ENCODE data around the gene UCK2. TPM values are rescaled to one million over a fixed set of nuclear protein-coding genes. Genes with fewer than 3 reads are reported as not detected.

The UCK2 gene
- polyA plus RNA-seq, 3 donors, result 12.4 to 15.4 (median 12.8) TPM

DNA sequence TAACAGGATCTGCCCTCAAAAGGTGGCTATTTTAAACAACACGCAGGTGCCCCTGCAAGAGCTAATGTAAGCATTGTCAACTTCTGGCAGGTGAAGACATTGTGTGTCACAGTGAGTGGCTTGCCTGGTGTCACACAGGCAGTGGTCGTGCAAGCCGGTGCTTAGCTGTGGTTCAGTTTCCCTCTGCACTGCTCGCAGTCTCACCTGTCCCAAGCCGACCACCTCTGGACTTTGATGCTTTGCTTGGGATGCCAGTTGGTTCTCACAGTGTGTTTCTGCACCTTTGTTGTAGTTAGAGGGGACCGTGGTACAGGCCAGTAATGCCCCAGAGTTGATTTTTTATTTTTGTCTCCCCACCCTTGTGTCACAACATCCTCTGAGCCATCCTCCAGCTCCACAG lies 85.2 kb downstream of the UCK2 start:
- peaks cover 9% of the 10 kb centered on the region for H3K4me1 Mint-ChIP-seq
- Histone ChIP-seq H3K4me1 (ENCODE audit: control insufficient read depth in 1 of 2, insufficient read depth in 2 of 2, low read length in 2 of 2) (no peaks in the 10 kb centered on the region), H4K20me1 (ENCODE audit: insufficient read depth, low read length) (no peaks in the 10 kb centered on the region), H2AFZ (ENCODE audit: insufficient read depth, low read depth, low read length, poor library complexity, severe bottlenecking) (no peak overlapping the region), H3K9me3 (replicated peaks in 1 of 2; ENCODE audit: control insufficient read depth in 1 of 2, insufficient read depth in 1 of 2, low read length in 2 of 2) (no peaks in the 10 kb centered on the region), H3K9ac (ENCODE audit: insufficient read depth, low read length, poor library complexity, severe bottlenecking) (no peak overlapping the region), H3K4me3 (replicated peaks in 1 of 3; ENCODE audit: low read depth in 2 of 3, low read length in 3 of 3) (no peak overlapping the region), H3K79me2 (ENCODE audit: insufficient read depth, low read length) (no peaks in the 10 kb centered on the region), H3K27me3 (ENCODE audit: control insufficient read depth in 2 of 2, insufficient read depth in 2 of 2, low read length in 2 of 2) (no peaks in the 10 kb centered on the region), H3K27ac (ENCODE audit: low read depth in 1 of 2, low read length in 2 of 2) (no peak overlapping the region), H3K36me3 (replicated peaks in 1 of 2; ENCODE audit: control insufficient read depth in 1 of 2, insufficient read depth in 2 of 2, low read length in 2 of 2) (peaks cover 29 to 31% of the 10 kb centered on the region in 2 donors), H3K4me2 (replicated peaks; ENCODE audit: extremely low read depth, low read length, poor library complexity, severe bottlenecking) (no peak overlapping the region)
- WGBS (ENCODE audit: insufficient coverage), result 90% methylated on average over 3 of the region's 6 CpGs
- no peak for DNase-seq
- intact Hi-C loops (cut with micrococcal nuclease), result loop anchor here (5.0 to 10.0 kb wide), 5 partner anchors 148 to 520 kb away; partner anchors contain the start of gene TMCO1 (in 1 of the 2)
- H3K27ac Mint-ChIP-seq, result no peak overlapping the region
- H3K36me3 Mint-ChIP-seq, result peaks cover 32 to 36% of the 10 kb centered on the region in 2 donors
- no peak overlapping the region for H3K4me3 Mint-ChIP-seq
- no peaks in the 10 kb centered on the region for H3K27me3 Mint-ChIP-seq (ENCODE audit: low read depth in 3 of 3)
- no peak for TF ChIP-seq CTCF (IDR thresholded peaks at IDR 0.05)
- H3K9me3 Mint-ChIP-seq, result peaks cover 0 to 2% (median 0%) of the 10 kb centered on the region in 7 donors

DNA sequence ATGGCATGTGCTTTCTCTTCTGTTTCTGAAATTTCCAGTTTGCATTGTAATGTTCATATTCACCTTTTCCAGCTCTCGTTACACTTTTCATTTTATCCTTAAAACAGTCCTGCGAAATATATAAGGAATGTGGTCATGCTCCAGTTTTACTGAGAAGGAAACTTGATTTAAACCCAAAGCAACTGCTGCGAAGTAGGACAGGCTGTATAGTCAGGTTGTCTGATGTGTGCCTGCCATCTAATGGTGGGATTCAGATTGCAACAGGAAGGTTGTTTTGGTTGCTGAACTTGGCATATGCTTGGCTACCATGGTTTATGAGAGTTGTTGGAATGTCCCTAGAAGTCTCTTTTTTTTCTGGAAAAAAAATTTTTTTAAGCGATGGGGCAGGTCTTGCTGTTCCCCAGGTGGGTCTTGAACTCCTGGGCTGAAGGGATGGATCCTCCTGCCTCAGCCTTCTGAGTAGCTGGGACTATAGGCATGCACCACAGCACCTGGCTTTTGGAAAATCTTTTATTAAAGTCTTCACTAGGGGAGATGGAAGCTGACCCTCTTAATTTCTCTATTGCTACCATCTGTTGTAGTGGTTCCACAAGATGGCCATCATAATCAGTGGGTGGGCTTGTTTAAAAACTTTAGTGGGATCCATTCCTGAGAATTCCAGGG lies 86.9 kb downstream of the UCK2 start:
- Histone ChIP-seq H3K79me2 (ENCODE audit: insufficient read depth, low read length) (no peaks in the 10 kb centered on the region), H3K27ac (ENCODE audit: low read depth in 1 of 2, low read length in 2 of 2) (no peak overlapping the region), H3K27me3 (ENCODE audit: control insufficient read depth in 2 of 2, insufficient read depth in 2 of 2, low read length in 2 of 2) (peaks cover 0 to 2% of the 10 kb centered on the region in 2 donors), H3K4me1 (ENCODE audit: control insufficient read depth in 1 of 2, insufficient read depth in 2 of 2, low read length in 2 of 2) (no peaks in the 10 kb centered on the region), H3K9me3 (replicated peaks in 1 of 2; ENCODE audit: control insufficient read depth in 1 of 2, insufficient read depth in 1 of 2, low read length in 2 of 2) (no peaks in the 10 kb centered on the region), H2AFZ (ENCODE audit: insufficient read depth, low read depth, low read length, poor library complexity, severe bottlenecking) (no peak overlapping the region), H3K36me3 (replicated peaks in 1 of 2; ENCODE audit: control insufficient read depth in 1 of 2, insufficient read depth in 2 of 2, low read length in 2 of 2) (peaks cover 12 to 15% of the 10 kb centered on the region in 2 donors), H4K20me1 (ENCODE audit: insufficient read depth, low read length) (no peaks in the 10 kb centered on the region), H3K9ac (ENCODE audit: insufficient read depth, low read length, poor library complexity, severe bottlenecking) (no peak overlapping the region), H3K4me2 (replicated peaks; ENCODE audit: extremely low read depth, low read length, poor library complexity, severe bottlenecking) (no peak overlapping the region), H3K4me3 (replicated peaks in 1 of 3; ENCODE audit: low read depth in 2 of 3, low read length in 3 of 3) (no peak overlapping the region)
- Mint-ChIP-seq H3K9me3 (no peaks in the 10 kb centered on the region), H3K4me3 (no peak overlapping the region), H3K36me3 (peaks cover 15 to 20% of the 10 kb centered on the region in 2 donors), H3K4me1 (peaks cover 9% of the 10 kb centered on the region), H3K27ac (no peak overlapping the region), H3K27me3 (ENCODE audit: low read depth in 3 of 3) (peaks cover 0 to 1% (median 0%) of the 10 kb centered on the region in 3 donors)
- peak; percentile 85 for TF ChIP-seq CTCF (IDR thresholded peaks at IDR 0.05)
- intact Hi-C loops (cut with micrococcal nuclease), result loop anchor here (2.0 to 10.0 kb wide), 6 partner anchors 149 to 522 kb away; partner anchors contain the start of gene TMCO1 (in 1 of the 2)
- DNase-seq, result peak; percentile 60 to 70 (median 66)
- 0% methylated on average over 1 of the region's 4 CpGs for WGBS (ENCODE audit: insufficient coverage)

All from CD14-positive monocyte (primary cell).